BJ (cell line): ENCODE results near the gene CACNG3. TPM values are rescaled to one million over a fixed set of nuclear protein-coding genes. Genes with fewer than 3 reads are reported as not detected.
"Not testable (repeated sequence)": the region's sequence is repeated elsewhere in the genome, so short reads cannot be mapped to it uniquely, and the experiment has no call there.

Experiments used
- CTCF ChIA-PET: fragments of 350-600 bp; formaldehyde crosslinking; extraction: SDS; loops from one replicate; lab custom pipeline; 2021; ENCODE audit warnings: antibody characterized with exemption, inconsistent platforms; lab: Yijun Ruan, JAX
- POLR2A ChIA-PET: fragments of 300-600 bp; sonication (Branson Sonifier 250); formaldehyde crosslinking; extraction: SDS; loops from one replicate; lab custom pipeline; 2021; ENCODE audit warnings: antibody characterized with exemption; lab: Charles Lee
- DNase-seq: peaks from one replicate; pipeline ENCODE4 v3.0.0-alpha.2; 2011; ENCODE audit warnings: low read depth
- H3K27me3 ChIP-seq: 2 replicates; pipeline ENCODE4 v1.6.0; 2011; ENCODE audit warnings: low read length; ENCODE audit not compliant: control insufficient read depth, insufficient read depth
- H3K36me3 ChIP-seq: 2 replicates; pipeline ENCODE4 v1.5.1; 2011; ENCODE audit warnings: low read length; ENCODE audit not compliant: control insufficient read depth, insufficient read depth
- H3K4me3 ChIP-seq: 2 replicates; pipeline ENCODE4 v1.5.1; 2011; ENCODE audit warnings: low read depth, mild to moderate bottlenecking, control low read depth, low read length
- CTCF ChIP-seq: IDR thresholded peaks from 2 replicates; pipeline ENCODE4 v1.5.1; 2011; ENCODE audit warnings: low read depth, mild to moderate bottlenecking, control low read depth, inconsistent platforms, low read length, moderate library complexity; ENCODE audit not compliant: insufficient read depth
- polyA plus RNA-seq: library from polyadenylated mRNA; depleted of rRNA; stranded (reverse); fragments of >200 nt; gene quantifications from 2 replicates; pipeline ENCODE4 v1.2.3, GENCODE V29; 2011

The CACNG3 gene
- polyA plus RNA-seq, 1 experiment, result not detected

- CTCF ChIA-PET, result no interaction called here
- TF ChIP-seq CTCF, result no peak
- POLR2A ChIA-PET, result no interaction called here
- H3K27me3 ChIP-seq, result no peaks in the 10 kb centered on the region
- H3K36me3 ChIP-seq, result no peaks in the 10 kb centered on the region
- no peak overlapping the region for H3K4me3 ChIP-seq
- DNase-seq, result no peak
Measured at GRCh38 chr16:24328835-24329452, 72.8 kb downstream of the CACNG3 start.

GRCh38 chr16:24332178-24332577 lies 76.0 kb downstream of the CACNG3 start:
- ChIA-PET POLR2A (no interaction called here), CTCF (no interaction called here)
- H3K36me3 ChIP-seq, result no peaks in the 10 kb centered on the region
- no peak overlapping the region for H3K4me3 ChIP-seq
- TF ChIP-seq CTCF, result no peak
- DNase-seq, result no peak
- no peaks in the 10 kb centered on the region for H3K27me3 ChIP-seq

- DNase-seq, result no peak
- POLR2A ChIA-PET, result no interaction called here
Measured at GRCh38 chr16:24332582-24333090, 76.5 kb downstream of the CACNG3 start.

GRCh38 chr16:24336491-24336890 lies 80.4 kb downstream of the CACNG3 start:
- POLR2A ChIA-PET, result no interaction called here
- no peaks in the 10 kb centered on the region for H3K27me3 ChIP-seq
- H3K4me3 ChIP-seq, result no peak overlapping the region
- H3K36me3 ChIP-seq, result no peaks in the 10 kb centered on the region
- DNase-seq, result no peak
- TF ChIP-seq CTCF, result no peak
- CTCF ChIA-PET, result no interaction called here

More at GRCh38 chr16:24332582-24333090, 76.5 kb downstream of the CACNG3 start:
- H3K36me3 ChIP-seq, result no peaks in the 10 kb centered on the region
- TF ChIP-seq CTCF, result no peak
- H3K4me3 ChIP-seq, result no peak overlapping the region
- CTCF ChIA-PET, result no interaction called here
- H3K27me3 ChIP-seq, result no peaks in the 10 kb centered on the region

GRCh38 chr16:24337013-24337412 lies 80.9 kb downstream of the CACNG3 start:
- Histone ChIP-seq H3K36me3 (no peaks in the 10 kb centered on the region), H3K27me3 (no peaks in the 10 kb centered on the region), H3K4me3 (no peak overlapping the region)
- ChIA-PET CTCF (no interaction called here), POLR2A (no interaction called here)
- TF ChIP-seq CTCF, result no peak
- no peak for DNase-seq

GRCh38 chr16:24343829-24344228 lies 87.7 kb downstream of the CACNG3 start:
- POLR2A ChIA-PET, H3K27me3 ChIP-seq, H3K4me3 ChIP-seq, CTCF ChIA-PET, DNase-seq, H3K36me3 ChIP-seq: not testable (repeated sequence)
